HG02885 (cell line): ENCODE measurements around the gene TNFRSF1A.

ENCODE experiments used
- ATAC-seq: cut with Tn5 transposase; IDR thresholded peaks from one replicate; pipeline ENCODE4 v1.9.1; 2021; ENCODE audit warnings: mild to moderate bottlenecking; ENCODE audit not compliant: unreplicated experiment, poor library complexity

The TNFRSF1A gene

GRCh38 chr12:6326316-6327228 is 15.3 kb downstream of the TNFRSF1A start:
- no peak for ATAC-seq

GRCh38 chr12:6324936-6325750 is 16.7 kb downstream of the TNFRSF1A start:
- ATAC-seq = no peak

GRCh38 chr12:6323995-6324711 is 17.7 kb downstream of the TNFRSF1A start:
- no peak for ATAC-seq

DNA sequence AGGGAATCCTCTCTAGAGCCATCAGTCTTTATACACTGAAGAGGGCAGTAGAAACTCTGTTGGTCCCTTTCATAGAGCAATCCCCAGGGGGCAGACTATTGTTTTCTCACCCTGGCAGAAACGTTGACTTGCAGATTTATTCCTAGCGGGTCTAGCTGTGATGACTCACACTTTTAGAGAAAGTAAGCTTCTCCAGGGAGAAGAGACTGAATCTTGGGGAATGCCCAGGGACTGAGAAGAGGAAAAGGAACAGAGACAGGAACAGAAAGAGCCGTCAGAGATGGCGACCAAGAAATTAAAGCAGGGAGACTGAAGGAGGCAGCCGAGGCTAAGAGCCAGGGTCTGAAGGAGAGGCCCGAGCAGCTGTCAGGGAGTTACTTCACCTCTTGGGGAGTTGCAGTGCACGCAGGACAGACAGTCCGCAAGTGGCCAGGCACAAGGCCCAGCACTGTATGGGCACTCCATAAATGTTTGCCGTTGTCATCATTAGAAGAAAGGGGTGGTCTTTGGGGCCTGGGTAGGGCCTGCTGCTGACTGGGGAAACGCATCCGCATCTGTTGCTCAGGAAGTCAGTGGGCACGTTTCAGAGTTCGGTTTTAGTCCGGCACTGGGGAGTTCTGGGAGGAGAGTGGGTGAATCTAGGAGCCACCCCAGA is 18.4 kb downstream of the TNFRSF1A start:
- no peak for ATAC-seq

- no peak for ATAC-seq
Observed at GRCh38 chr12:6322969-6323339, 18.9 kb downstream of the TNFRSF1A start.

DNA sequence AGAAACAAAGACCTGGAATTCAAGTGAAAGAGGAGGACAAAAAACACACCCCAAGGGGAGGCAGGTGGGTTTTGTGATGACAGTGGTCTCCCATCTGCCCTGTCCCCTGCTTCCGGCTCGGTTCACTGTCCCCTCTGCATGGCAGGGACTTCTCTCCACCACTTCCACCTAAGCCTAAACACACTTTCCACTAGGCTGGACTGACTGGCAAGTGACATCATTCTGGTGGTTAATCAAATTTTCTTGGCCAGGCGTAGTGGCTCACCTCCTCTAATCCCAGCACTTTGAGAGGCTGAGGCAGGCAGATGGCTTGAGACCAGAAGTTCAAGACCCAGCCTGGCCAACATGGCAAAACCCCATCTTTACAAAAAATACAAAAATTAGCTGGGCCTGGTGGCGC is 19.5 kb downstream of the TNFRSF1A start:
- no peak for ATAC-seq

DNA sequence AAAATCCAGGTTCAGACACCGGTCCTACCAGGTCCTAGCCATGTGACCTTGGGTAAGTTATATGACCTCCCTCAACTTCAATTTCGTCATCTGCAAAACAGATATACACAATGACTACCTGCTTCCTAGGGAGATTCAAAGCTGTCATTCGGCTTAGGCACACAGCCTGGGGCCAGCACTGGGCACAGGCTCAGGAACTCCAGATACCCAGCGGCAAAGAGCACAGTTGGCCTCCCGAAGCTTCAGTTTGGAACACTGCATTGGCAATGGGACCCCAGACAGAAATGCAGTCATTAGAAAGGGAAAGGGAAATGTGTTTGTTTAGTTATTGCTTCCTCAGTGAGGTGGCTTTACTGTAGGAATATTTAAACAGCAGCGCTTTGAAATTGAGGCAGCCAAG is 20.0 kb downstream of the TNFRSF1A start:
- no peak for ATAC-seq

DNA sequence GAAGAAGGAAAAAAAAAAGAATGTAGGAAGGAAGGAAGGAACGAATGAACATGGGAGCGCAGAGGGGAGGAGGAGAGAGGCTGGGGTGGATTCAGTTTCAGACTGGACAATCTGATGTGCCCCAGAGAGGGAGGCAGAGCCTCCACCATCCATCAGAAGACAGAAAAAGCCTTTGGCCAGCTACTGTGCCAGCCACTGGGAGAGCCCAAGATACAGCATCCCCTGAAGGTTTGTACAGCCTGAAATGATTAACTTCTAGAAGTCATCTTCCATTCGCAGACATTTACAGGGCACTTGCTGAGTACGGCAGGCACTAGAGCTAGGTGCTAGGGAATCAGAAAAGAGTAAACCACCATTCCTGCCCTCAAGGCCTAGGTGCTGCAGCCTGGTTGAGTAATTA is 22.4 kb downstream of the TNFRSF1A start:
- ATAC-seq = no peak

DNA sequence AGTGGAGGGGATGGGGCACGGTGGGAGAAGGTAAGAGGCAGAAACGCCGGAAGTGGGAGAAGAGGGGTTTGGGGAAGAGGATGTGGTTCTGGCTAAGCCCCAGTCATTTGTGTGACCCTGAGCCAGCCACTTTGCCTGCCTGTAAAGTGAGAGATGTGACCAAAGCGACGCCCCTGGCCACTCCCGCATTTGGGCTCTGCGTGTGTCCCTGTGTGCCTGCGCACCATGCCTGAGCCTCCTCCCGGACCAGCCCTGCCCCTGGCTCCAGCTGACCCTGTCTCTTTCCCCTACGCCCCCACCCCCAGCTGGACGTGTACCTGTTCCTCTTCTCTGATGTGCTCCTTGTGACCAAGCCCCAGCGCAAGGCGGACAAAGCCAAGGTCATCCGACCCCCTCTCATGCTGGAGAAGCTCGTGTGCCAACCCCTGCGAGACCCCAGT is 23.4 kb downstream of the TNFRSF1A start:
- no peak for ATAC-seq

DNA sequence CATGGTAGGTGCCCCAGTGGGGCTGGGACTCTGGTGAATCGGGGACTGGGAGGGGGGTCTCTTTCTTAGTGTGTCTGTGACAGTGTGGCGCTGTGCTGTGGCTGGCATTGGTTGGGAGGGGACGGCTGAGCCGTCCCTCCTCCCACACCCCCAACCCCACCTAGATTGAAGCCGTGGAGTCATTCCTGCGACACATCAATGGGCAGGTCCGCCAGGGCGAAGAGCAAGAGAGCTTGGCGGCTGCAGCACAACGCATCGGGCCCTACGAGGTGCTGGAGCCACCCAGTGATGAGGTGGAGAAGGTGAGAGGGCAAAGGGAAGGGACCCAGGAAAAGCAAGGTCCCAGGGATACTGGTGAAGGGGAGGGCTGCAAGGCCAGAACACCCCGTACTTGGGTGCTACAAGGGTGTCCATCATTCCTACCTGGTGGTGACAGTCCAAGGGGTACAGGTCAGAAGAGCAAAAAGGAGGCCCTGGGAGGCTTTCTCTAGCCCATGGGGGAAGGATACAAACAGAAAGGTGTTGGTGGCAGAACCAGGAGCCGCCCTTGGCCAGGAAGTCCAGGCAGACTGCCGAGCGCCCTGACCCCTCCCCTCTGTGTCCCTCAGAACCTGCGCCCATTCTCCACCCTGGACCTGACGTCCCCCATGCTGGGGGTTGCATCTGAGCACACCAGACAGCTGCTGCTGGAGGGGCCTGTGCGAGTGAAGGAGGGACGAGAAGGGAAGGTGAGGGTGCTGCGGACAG is 24.0 kb downstream of the TNFRSF1A start:
- no peak for ATAC-seq

DNA sequence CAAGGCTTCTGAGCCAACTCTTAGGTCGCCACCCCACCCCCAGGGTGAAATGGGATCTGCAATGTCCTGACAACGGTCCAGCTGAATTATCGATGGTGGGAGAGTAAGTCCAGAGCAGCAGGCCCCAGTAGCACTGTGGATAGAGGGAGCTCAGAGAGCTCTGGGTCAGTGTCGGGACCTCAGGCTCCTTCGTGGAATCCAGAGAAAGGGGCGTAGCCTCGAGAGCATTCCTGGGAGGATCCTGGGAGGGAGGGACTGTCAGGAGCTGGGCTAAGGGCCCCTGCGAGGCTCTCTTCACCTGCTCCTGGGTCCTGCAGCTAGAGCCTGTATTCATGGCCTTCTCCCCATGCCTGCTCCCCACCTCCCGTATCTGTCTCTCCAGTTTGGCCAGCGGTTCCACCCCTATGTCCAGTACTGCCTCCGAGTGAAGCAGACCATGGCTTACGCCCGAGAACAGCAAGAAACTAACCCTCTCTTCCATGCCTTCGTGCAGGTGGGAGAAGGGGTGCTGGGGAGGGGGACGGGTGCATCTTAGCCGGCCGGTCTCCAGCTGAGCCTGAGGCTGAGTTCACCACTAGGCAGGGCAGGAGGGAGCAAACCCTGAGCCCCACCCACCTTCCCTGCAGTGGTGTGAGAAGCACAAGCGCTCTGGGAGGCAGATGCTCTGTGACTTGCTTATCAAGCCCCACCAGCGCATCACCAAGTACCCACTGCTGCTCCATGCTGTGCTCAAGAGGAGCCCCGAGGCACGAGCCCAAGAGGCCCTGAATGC is 24.8 kb downstream of the TNFRSF1A start:
- no peak for ATAC-seq

- no peak for ATAC-seq
Observed at GRCh38 chr12:6315704-6316597, 25.9 kb downstream of the TNFRSF1A start.

DNA sequence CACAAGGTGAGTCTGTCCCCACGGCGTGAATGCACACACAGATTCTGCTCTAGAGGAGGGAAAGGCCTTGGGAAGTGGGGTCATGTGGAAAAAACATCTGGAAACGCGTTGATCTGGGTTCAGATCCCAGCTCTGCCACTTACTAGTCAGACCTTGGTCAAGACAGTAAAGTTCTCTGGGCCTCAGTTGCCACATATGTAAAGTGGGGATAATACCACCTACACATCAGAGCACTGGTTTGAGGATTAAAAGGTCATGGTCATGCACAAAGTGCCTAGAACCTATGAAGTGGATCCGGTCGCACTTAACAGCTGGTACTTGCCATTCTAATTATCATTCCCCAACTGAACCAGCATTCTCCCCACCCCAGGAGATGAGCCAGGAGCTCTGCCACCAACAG is 26.7 kb downstream of the TNFRSF1A start:
- no peak for ATAC-seq

DNA sequence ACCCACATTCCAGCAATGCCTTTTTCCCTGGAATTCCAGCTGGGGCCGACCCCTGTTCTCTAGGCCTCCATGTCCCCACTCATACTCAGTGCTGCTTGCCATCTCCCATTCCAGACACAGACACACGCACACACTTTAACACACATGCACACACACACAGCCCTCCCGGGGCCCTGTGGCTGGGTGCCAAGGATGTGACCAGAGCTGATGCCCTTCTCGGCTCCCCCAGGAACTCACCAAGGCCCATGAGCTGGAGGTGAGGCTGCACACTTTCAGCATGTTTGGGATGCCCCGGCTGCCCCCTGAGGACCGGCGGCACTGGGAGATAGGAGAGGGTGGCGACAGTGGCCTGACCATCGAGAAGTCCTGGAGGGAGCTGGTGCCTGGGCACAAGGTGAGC is 27.1 kb downstream of the TNFRSF1A start:
- ATAC-seq = no peak

GRCh38 chr12:6313326-6313940 is 28.4 kb downstream of the TNFRSF1A start:
- no peak for ATAC-seq

- no peak for ATAC-seq
Observed at GRCh38 chr12:6312529-6313325, 29.1 kb downstream of the TNFRSF1A start.
